HG03064 (cell line): ENCODE measurements around the gene MVB12B.

ENCODE experiments used
- ATAC-seq: cut with Tn5 transposase; IDR thresholded peaks from one replicate; pipeline ENCODE4 v1.9.1; 2021; ENCODE audit warnings: low read depth; ENCODE audit not compliant: unreplicated experiment

MVB12B gene

GRCh38 chr9:126440940-126441339 lies 114.3 kb downstream of the MVB12B start:
- no peak for ATAC-seq

- no peak for ATAC-seq
Observed at GRCh38 chr9:126442636-126443035, 116.0 kb downstream of the MVB12B start.

- ATAC-seq: no peak
Observed at GRCh38 chr9:126443144-126443543, 116.5 kb downstream of the MVB12B start.

- no peak for ATAC-seq
Observed at GRCh38 chr9:126448136-126448535, 121.5 kb downstream of the MVB12B start.

- no peak for ATAC-seq
Observed at GRCh38 chr9:126448865-126449577, 122.4 kb downstream of the MVB12B start.

- ATAC-seq: no peak
Observed at GRCh38 chr9:126449725-126450667, 123.4 kb downstream of the MVB12B start.

GRCh38 chr9:126450668-126451205 lies 124.1 kb downstream of the MVB12B start:
- ATAC-seq: no peak

- no peak for ATAC-seq
Observed at GRCh38 chr9:126451316-126451885, 124.8 kb downstream of the MVB12B start.

- no peak for ATAC-seq
Observed at GRCh38 chr9:126452106-126452505, 125.5 kb downstream of the MVB12B start.

GRCh38 chr9:126453156-126453963 lies 126.7 kb downstream of the MVB12B start:
- ATAC-seq: no peak

- no peak for ATAC-seq
Observed at GRCh38 chr9:126454215-126454614, 127.6 kb downstream of the MVB12B start.

GRCh38 chr9:126454795-126455194 lies 128.2 kb downstream of the MVB12B start:
- ATAC-seq: no peak

- ATAC-seq: no peak
Observed at GRCh38 chr9:126456441-126457174, 130.0 kb downstream of the MVB12B start.

- ATAC-seq: no peak
Observed at GRCh38 chr9:126457175-126457547, 130.5 kb downstream of the MVB12B start.

- ATAC-seq: no peak
Observed at GRCh38 chr9:126457890-126458289, 131.3 kb downstream of the MVB12B start.

GRCh38 chr9:126459126-126459525 lies 132.5 kb downstream of the MVB12B start:
- ATAC-seq: no peak

- ATAC-seq: no peak
Observed at GRCh38 chr9:126459546-126459945, 132.9 kb downstream of the MVB12B start.

- no peak for ATAC-seq
Observed at GRCh38 chr9:126459965-126460843, 133.6 kb downstream of the MVB12B start.

GRCh38 chr9:126461029-126461428 lies 134.4 kb downstream of the MVB12B start:
- ATAC-seq: no peak
